ENCODE measurements around the gene XPNPEP1.

Gene XPNPEP1

DNA sequence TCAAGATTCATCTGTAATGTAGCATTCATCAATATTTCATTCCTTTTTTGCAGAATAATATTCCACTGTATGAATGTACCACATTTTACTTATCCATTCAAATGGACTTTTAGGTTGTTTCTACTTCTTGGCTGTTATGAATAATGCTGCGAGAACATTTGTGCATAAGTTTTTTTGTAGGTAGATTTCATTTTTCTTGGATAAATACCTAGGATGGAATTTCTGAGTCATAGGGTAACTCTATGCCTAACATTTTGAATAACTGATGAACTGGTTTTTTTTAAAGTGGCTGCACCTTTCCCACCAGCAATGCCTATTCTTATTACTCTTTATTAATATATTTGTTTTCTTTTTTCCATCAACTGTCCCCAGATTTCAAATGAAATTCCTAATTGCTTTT, 9.1 kb upstream of the XPNPEP1 start:
- Histone ChIP-seq H3K9me3 (ENCODE audit: control insufficient read depth in 1 of 2, low read length in 2 of 2) (no peaks in the 10 kb centered on the region), H3K4me3 (ENCODE audit: low read depth in 1 of 2, low read length in 2 of 2) (no peak overlapping the region), H3K36me3 (ENCODE audit: control insufficient read depth in 1 of 2, insufficient read depth in 2 of 2, low read length in 2 of 2) (no peaks in the 10 kb centered on the region), H3K27ac (ENCODE audit: low read length) (no peak overlapping the region), H3K4me1 (ENCODE audit: control insufficient read depth in 1 of 2, insufficient read depth in 2 of 2, low read length in 2 of 2) (peaks cover 4 to 21% of the 10 kb centered on the region in 2 donors), H3K27me3 (ENCODE audit: low read depth, low read length) (no peaks in the 10 kb centered on the region)

DNA sequence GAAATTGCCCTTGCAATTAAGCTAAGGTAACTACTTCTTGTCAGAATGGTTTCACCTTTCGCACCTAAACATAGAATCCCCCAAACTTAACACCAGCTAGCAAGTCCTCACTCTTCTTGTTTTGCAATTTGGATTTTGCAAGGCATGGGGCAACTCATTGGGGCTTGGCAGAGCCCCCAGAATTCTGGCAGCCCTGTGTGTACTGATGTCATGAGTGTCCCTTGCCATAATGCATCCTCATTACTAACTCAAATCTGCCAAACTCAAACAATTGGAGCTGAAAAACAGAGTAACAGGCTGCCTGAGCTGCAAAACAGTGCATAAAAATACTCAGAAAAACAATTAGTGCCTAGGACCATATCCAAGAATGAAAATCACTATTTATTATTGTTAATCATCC, 7.9 kb upstream of the XPNPEP1 start:
- Histone ChIP-seq H3K4me1 (ENCODE audit: control insufficient read depth in 1 of 2, insufficient read depth in 2 of 2, low read length in 2 of 2) (peaks cover 4 to 21% of the 10 kb centered on the region in 2 donors), H3K36me3 (ENCODE audit: control insufficient read depth in 1 of 2, insufficient read depth in 2 of 2, low read length in 2 of 2) (no peaks in the 10 kb centered on the region), H3K9me3 (ENCODE audit: control insufficient read depth in 1 of 2, low read length in 2 of 2) (no peaks in the 10 kb centered on the region), H3K27ac (ENCODE audit: low read length) (no peak overlapping the region), H3K27me3 (ENCODE audit: low read depth, low read length) (no peaks in the 10 kb centered on the region), H3K4me3 (ENCODE audit: low read depth in 1 of 2, low read length in 2 of 2) (no peak overlapping the region)

DNA sequence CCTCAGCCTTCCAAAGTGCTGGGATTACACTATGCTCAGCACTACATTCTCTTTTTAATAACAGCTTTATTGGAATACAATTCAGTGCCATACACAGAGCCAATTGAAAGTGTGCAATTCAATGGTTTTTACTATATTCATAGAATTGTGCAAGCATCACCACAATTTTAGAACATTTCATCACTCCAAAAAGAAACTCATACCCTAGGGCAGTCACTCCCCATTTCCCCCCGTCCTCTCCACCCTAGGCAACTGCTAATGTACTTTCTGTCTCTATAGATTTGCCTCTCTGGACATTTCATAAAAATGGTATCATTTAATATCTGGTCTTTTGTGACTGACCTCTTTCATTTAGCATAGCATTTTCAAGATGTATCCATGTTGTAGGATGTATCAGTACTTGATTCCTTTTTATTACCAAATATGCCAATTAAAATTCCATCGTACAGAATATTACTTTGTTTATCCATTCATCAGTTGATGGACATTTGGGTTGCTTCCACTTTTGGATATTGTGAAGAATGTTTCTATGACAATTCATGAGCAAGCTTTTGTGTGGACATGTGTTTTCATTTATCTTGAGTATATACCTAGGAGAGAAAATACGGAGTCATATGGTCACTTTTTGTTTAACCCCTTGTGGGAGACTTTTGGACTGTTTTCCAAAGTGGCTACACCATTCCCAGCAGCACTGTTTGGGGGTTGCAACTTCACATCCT, 6.3 kb upstream of the XPNPEP1 start:
- Histone ChIP-seq H3K36me3 (ENCODE audit: control insufficient read depth in 1 of 2, insufficient read depth in 2 of 2, low read length in 2 of 2) (no peaks in the 10 kb centered on the region), H3K27me3 (ENCODE audit: low read depth, low read length) (no peaks in the 10 kb centered on the region), H3K9me3 (ENCODE audit: control insufficient read depth in 1 of 2, low read length in 2 of 2) (no peaks in the 10 kb centered on the region), H3K4me3 (ENCODE audit: low read depth in 1 of 2, low read length in 2 of 2) (no peak overlapping the region), H3K27ac (ENCODE audit: low read length) (no peak overlapping the region), H3K4me1 (ENCODE audit: control insufficient read depth in 1 of 2, insufficient read depth in 2 of 2, low read length in 2 of 2) (peaks cover 0 to 12% of the 10 kb centered on the region in 2 donors)

DNA sequence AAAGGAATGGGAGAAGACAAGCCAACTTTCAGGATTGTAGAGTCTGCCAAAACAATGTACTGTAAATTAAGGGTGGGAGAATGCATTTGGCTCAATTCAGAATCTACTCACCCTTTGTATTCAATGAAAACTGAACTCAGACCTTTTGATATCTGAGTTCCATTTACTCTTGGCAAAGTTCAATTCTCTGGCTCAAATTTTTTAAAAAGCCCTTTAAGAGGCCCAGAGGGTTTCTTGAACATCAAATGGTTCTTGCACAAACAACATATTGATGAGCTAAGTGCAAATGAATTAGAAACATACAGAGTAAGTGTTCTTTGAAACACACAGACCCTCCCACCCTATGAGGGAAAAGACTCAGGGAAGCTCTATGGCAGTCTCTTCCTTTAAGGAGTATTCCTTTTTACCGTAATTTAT, 5.2 kb upstream of the XPNPEP1 start:
- Histone ChIP-seq H3K27ac (ENCODE audit: low read length) (no peak overlapping the region), H3K9me3 (ENCODE audit: control insufficient read depth in 1 of 2, low read length in 2 of 2) (no peaks in the 10 kb centered on the region), H3K4me1 (ENCODE audit: control insufficient read depth in 1 of 2, insufficient read depth in 2 of 2, low read length in 2 of 2) (no peaks in the 10 kb centered on the region)

DNA sequence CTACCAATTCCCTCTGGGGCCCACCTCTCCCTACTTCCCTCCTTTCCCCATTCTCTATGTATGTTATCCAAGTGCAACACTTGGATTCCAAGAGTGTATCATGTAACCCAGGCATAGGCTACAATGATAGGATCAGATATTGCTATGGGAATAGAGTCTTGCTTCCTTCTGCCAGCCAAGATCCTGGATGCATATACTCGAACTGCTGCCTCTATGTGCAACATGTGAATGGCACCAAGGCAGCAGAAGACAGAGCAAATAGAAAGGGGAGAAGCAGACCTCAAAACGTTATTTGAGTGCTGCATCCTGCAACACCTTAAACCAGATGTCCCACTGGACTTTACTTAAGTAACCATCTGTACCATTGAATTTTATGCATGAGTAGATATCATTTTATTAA, 3.5 kb upstream of the XPNPEP1 start:
- no peak overlapping the region for H3K4me3 ChIP-seq (ENCODE audit: low read depth in 1 of 2, low read length in 2 of 2)
- no peaks in the 10 kb centered on the region for H3K36me3 ChIP-seq (ENCODE audit: control insufficient read depth in 1 of 2, insufficient read depth in 2 of 2, low read length in 2 of 2)
- H3K9me3 ChIP-seq (ENCODE audit: control insufficient read depth in 1 of 2, low read length in 2 of 2), result no peaks in the 10 kb centered on the region
- no peaks in the 10 kb centered on the region for H3K27me3 ChIP-seq (ENCODE audit: low read depth, low read length)
- H3K27ac ChIP-seq (ENCODE audit: low read length), result no peak overlapping the region
- peaks cover 0 to 8% of the 10 kb centered on the region in 2 donors for H3K4me1 ChIP-seq (ENCODE audit: control insufficient read depth in 1 of 2, insufficient read depth in 2 of 2, low read length in 2 of 2)

More for the DNA sequence above, 5.2 kb upstream of the XPNPEP1 start:
- Histone ChIP-seq H3K4me3 (ENCODE audit: low read depth in 1 of 2, low read length in 2 of 2) (no peak overlapping the region), H3K27me3 (ENCODE audit: low read depth, low read length) (no peaks in the 10 kb centered on the region), H3K36me3 (ENCODE audit: control insufficient read depth in 1 of 2, insufficient read depth in 2 of 2, low read length in 2 of 2) (no peaks in the 10 kb centered on the region)

DNA sequence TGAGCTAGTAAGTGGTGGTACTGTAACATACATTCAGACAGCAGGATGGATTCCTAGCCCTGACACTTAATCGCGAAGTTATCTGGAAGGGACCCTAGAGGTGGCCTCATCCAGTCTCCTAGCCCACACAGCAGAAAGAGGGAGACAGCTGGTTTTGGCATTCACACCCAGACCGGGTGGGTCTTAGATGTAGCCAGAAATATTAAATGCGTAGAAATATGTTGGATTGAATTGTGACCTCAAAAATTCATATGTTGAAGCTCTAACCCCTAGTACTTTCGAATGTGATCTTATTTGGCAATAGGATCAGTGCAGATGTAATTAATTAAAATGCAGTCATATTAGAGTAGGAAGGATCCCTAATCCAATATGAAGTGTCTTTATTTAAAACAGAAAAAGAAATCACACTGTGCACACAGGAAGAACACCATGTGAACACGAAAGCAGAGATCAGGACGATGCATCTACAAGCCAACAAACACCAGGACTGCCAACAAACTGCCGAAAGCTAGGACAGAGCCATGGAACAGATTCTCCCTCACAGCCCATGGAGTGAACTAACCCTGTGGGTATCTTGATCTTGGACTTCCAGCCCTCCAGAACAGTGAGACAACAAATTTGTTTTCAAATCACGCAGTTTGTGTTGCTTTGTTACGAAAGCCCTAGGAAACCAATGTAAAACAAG, 2.9 kb upstream of the XPNPEP1 start:
- Histone ChIP-seq H3K4me3 (ENCODE audit: low read depth in 1 of 2, low read length in 2 of 2) (no peak overlapping the region), H3K27me3 (ENCODE audit: low read depth, low read length) (no peaks in the 10 kb centered on the region), H3K27ac (ENCODE audit: low read length) (no peak overlapping the region), H3K9me3 (ENCODE audit: control insufficient read depth in 1 of 2, low read length in 2 of 2) (no peaks in the 10 kb centered on the region), H3K4me1 (ENCODE audit: control insufficient read depth in 1 of 2, insufficient read depth in 2 of 2, low read length in 2 of 2) (peaks cover 0 to 14% of the 10 kb centered on the region in 2 donors), H3K36me3 (ENCODE audit: control insufficient read depth in 1 of 2, insufficient read depth in 2 of 2, low read length in 2 of 2) (no peaks in the 10 kb centered on the region)

DNA sequence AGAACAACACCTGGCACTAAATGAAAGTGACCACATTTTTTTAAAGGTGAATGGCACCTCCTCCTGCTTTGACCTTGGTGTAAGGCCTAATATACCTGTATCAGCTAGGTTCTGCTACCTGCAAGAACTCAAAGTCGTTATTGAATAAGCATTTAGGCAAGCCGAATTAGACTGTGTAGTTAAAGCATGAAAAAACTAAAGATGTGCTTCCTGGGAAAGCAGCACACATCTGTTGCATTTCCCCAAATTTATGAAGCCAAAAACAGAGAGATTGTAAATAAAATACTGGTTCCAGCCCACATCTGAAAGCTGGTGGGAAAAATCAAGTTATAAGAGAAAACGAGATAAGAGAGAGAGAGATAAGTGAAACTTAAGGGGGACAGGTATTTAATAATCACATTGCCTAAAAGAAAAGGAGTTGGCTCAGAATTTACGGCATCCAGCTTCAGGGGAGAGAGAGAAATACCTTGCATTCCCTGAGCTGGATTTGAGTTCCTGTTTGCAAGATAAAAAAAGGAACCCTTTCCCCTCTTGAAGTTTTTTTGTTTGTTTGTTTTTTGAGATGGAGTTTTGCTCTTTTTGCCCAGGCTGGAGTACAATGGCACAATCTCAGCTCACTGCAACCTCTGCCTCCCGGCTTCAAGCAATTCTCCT, 1.8 kb upstream of the XPNPEP1 start:
- H3K36me3 ChIP-seq (ENCODE audit: control insufficient read depth in 1 of 2, insufficient read depth in 2 of 2, low read length in 2 of 2), result no peaks in the 10 kb centered on the region
- no peak overlapping the region for H3K27ac ChIP-seq (ENCODE audit: low read length)
- no peaks in the 10 kb centered on the region for H3K27me3 ChIP-seq (ENCODE audit: low read depth, low read length)
- peaks cover 0 to 16% of the 10 kb centered on the region in 2 donors for H3K4me1 ChIP-seq (ENCODE audit: control insufficient read depth in 1 of 2, insufficient read depth in 2 of 2, low read length in 2 of 2)
- H3K9me3 ChIP-seq (ENCODE audit: control insufficient read depth in 1 of 2, low read length in 2 of 2), result no peaks in the 10 kb centered on the region
- no peak overlapping the region for H3K4me3 ChIP-seq (ENCODE audit: low read depth in 1 of 2, low read length in 2 of 2)

DNA sequence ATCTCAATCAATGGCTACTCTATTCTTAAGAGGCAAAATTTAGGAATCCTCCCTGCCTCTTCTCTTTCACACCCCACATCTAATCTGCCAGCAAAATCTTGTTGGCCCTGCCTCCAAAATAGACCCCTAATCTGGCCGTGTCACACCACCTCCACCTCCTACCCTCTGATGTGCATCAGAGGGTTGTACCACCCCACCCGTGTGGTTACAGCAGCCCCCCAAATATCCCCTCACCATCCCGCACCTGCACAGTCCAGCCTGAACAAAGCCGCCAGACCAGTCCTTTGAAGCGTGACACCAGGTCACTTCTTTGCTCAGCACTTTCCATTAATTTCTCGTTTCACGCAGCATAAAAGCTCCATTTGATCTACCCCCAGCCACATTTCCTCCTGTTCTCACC, 776 bp upstream of the XPNPEP1 start:
- Histone ChIP-seq H3K36me3 (ENCODE audit: control insufficient read depth in 1 of 2, insufficient read depth in 2 of 2, low read length in 2 of 2) (no peaks in the 10 kb centered on the region), H3K27me3 (ENCODE audit: low read depth, low read length) (no peaks in the 10 kb centered on the region), H3K4me1 (ENCODE audit: control insufficient read depth in 1 of 2, insufficient read depth in 2 of 2, low read length in 2 of 2) (peaks cover 0 to 16% of the 10 kb centered on the region in 2 donors), H3K4me3 (ENCODE audit: low read depth in 1 of 2, low read length in 2 of 2) (peak overlapping the region; percentile 72 to 76), H3K27ac (ENCODE audit: low read length) (peak overlapping the region; percentile 74), H3K9me3 (ENCODE audit: control insufficient read depth in 1 of 2, low read length in 2 of 2) (no peaks in the 10 kb centered on the region)

DNA sequence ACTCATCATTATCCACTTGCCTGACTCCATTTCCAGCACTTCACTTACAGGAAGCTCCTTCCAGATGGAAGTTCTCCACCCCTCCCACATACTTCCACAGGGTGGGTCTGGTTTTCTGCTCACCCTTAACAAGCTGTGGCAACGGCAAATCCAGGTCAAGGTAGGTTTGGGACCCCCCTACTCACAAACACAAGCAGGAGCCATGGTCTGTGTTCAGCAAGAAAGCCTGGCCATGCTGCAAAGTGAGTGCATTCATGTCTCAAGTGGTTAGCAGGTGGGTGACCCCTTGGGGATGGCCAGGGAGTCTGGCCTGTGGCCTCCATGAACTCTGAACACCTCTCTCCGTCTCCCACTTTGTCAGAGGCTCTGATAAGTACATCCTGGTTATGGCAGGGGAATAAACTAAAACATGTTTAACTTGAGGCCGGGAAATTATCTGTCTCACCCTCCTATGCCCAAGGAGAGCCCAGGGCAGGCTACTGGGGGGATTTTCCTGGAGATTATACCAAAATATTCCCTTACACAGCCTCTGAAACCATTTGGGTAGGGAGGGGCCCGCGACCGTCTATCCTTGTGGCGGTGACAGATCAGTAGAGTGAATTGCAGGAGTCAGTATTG, 844 bp downstream of the XPNPEP1 start:
- Histone ChIP-seq H3K27me3 (ENCODE audit: low read depth, low read length) (no peaks in the 10 kb centered on the region), H3K4me1 (ENCODE audit: control insufficient read depth in 1 of 2, insufficient read depth in 2 of 2, low read length in 2 of 2) (peaks cover 0 to 16% of the 10 kb centered on the region in 2 donors), H3K4me3 (ENCODE audit: low read depth in 1 of 2, low read length in 2 of 2) (peak overlapping the region; percentile 76 to 92), H3K36me3 (ENCODE audit: control insufficient read depth in 1 of 2, insufficient read depth in 2 of 2, low read length in 2 of 2) (no peaks in the 10 kb centered on the region), H3K9me3 (ENCODE audit: control insufficient read depth in 1 of 2, low read length in 2 of 2) (no peaks in the 10 kb centered on the region), H3K27ac (ENCODE audit: low read length) (peak overlapping the region; percentile 87)

DNA sequence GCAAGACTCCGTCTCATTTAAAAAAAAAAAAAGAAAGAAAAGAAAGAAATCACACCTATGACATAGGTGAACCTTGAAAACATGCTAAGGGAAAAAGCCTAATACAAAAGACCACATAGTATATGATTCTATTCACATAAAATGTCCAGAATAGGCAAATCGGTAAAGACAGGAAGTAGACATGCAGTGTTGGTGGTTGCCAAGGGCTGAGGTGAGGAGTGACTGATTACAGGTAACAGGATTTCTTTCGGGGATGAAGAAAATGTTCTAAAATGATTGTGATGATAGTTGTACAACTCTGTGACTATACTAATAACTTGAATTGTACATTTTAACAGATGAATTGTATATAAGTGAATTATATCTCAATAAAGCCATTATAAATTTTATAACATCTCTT, 3.3 kb downstream of the XPNPEP1 start:
- peaks cover 0 to 16% of the 10 kb centered on the region in 2 donors for H3K4me1 ChIP-seq (ENCODE audit: control insufficient read depth in 1 of 2, insufficient read depth in 2 of 2, low read length in 2 of 2)
- H3K27ac ChIP-seq (ENCODE audit: low read length), result no peak overlapping the region
- H3K36me3 ChIP-seq (ENCODE audit: control insufficient read depth in 1 of 2, insufficient read depth in 2 of 2, low read length in 2 of 2), result no peaks in the 10 kb centered on the region

DNA sequence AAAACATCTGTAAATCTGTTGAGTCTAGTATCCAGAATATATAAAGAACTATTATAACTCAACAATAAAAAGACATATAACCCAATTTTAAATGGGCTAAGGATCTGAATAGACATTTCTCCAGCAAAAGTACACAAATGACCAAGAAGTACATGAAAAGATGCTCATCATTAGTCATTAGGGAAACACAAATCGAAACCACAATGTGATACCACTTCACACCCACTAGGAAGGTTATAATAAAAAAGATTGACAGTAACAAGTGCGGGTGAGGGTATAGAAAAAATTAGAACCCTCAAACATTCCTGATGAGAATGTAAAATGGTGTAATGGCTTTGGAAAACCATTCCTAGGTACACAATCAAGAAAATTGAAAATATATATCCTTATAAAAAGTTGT, 4.1 kb downstream of the XPNPEP1 start:
- Histone ChIP-seq H3K27ac (ENCODE audit: low read length) (no peak overlapping the region), H3K9me3 (ENCODE audit: control insufficient read depth in 1 of 2, low read length in 2 of 2) (no peaks in the 10 kb centered on the region), H3K27me3 (ENCODE audit: low read depth, low read length) (no peaks in the 10 kb centered on the region), H3K36me3 (ENCODE audit: control insufficient read depth in 1 of 2, insufficient read depth in 2 of 2, low read length in 2 of 2) (no peaks in the 10 kb centered on the region), H3K4me3 (ENCODE audit: low read depth in 1 of 2, low read length in 2 of 2) (no peak overlapping the region), H3K4me1 (ENCODE audit: control insufficient read depth in 1 of 2, insufficient read depth in 2 of 2, low read length in 2 of 2) (peaks cover 0 to 16% of the 10 kb centered on the region in 2 donors)

More for the DNA sequence above, 3.3 kb downstream of the XPNPEP1 start:
- Histone ChIP-seq H3K9me3 (ENCODE audit: control insufficient read depth in 1 of 2, low read length in 2 of 2) (no peaks in the 10 kb centered on the region), H3K4me3 (ENCODE audit: low read depth in 1 of 2, low read length in 2 of 2) (no peak overlapping the region), H3K27me3 (ENCODE audit: low read depth, low read length) (no peaks in the 10 kb centered on the region)

All from muscle layer of duodenum (tissue), 2 donors.